ACHN (cell line): ENCODE measurements around the gene UMAD1.

ENCODE experiments used
- DNase-seq: peaks from one replicate; pipeline ENCODE4 v3.0.0-alpha.2; 2015
- in situ Hi-C: cut with HindIII; loops from 2 replicates; pipeline ENCODE4 v1.10.0; 2017; ENCODE audit warnings: low sequenced_read_pairs, low pct_ligation_motif_present, low pct_unique_long_range_greater_than_20kb

Gene UMAD1

GRCh38 chr7:7681191-7681935, 40.8 kb downstream of the UMAD1 start:
- in situ Hi-C loops, result no loop called here

GRCh38 chr7:7681936-7682329, 41.4 kb downstream of the UMAD1 start:
- DNase-seq, result no peak
- in situ Hi-C loops, result no loop called here

More at GRCh38 chr7:7681191-7681935, 40.8 kb downstream of the UMAD1 start:
- peak; percentile 89 for DNase-seq

GRCh38 chr7:7682861-7683260, 42.3 kb downstream of the UMAD1 start:
- DNase-seq, result no peak
- in situ Hi-C loops, result no loop called here

GRCh38 chr7:7686811-7687508, 46.4 kb downstream of the UMAD1 start:
- DNase-seq, result no peak
- in situ Hi-C loops, result no loop called here

GRCh38 chr7:7687800-7688199, 47.2 kb downstream of the UMAD1 start:
- in situ Hi-C loops, result no loop called here
- no peak for DNase-seq

- in situ Hi-C loops, result no loop called here
- DNase-seq, result no peak
Observed at GRCh38 chr7:7688310-7688709, 47.8 kb downstream of the UMAD1 start.

GRCh38 chr7:7688956-7689355, 48.4 kb downstream of the UMAD1 start:
- DNase-seq, result no peak
- in situ Hi-C loops, result no loop called here

GRCh38 chr7:7693881-7694280, 53.3 kb downstream of the UMAD1 start:
- in situ Hi-C loops, result no loop called here

GRCh38 chr7:7694542-7694941, 54.0 kb downstream of the UMAD1 start:
- in situ Hi-C loops, result no loop called here
- DNase-seq, result no peak

More at GRCh38 chr7:7693881-7694280, 53.3 kb downstream of the UMAD1 start:
- peak; percentile 92 for DNase-seq

- in situ Hi-C loops, result no loop called here
- no peak for DNase-seq
Observed at GRCh38 chr7:7695111-7695817, 54.7 kb downstream of the UMAD1 start.

GRCh38 chr7:7696458-7697119, 56.0 kb downstream of the UMAD1 start:
- in situ Hi-C loops, result no loop called here
- peak; percentile 55 for DNase-seq

GRCh38 chr7:7698930-7699329, 58.4 kb downstream of the UMAD1 start:
- in situ Hi-C loops, result no loop called here

GRCh38 chr7:7699380-7699779, 58.8 kb downstream of the UMAD1 start:
- in situ Hi-C loops, result no loop called here
- no peak for DNase-seq

More at GRCh38 chr7:7698930-7699329, 58.4 kb downstream of the UMAD1 start:
- no peak for DNase-seq

- DNase-seq, result no peak
- in situ Hi-C loops, result no loop called here
Observed at GRCh38 chr7:7699970-7700369, 59.4 kb downstream of the UMAD1 start.

- in situ Hi-C loops, result no loop called here
- DNase-seq, result no peak
Observed at GRCh38 chr7:7701527-7701926, 61.0 kb downstream of the UMAD1 start.

GRCh38 chr7:7702826-7703225, 62.3 kb downstream of the UMAD1 start:
- in situ Hi-C loops, result no loop called here
- DNase-seq, result no peak

- in situ Hi-C loops, result no loop called here
- no peak for DNase-seq
Observed at GRCh38 chr7:7703427-7703826, 62.9 kb downstream of the UMAD1 start.

- in situ Hi-C loops, result no loop called here
- DNase-seq, result no peak
Observed at GRCh38 chr7:7704867-7705266, 64.3 kb downstream of the UMAD1 start.

- no peak for DNase-seq
- in situ Hi-C loops, result no loop called here
Observed at GRCh38 chr7:7705318-7705717, 64.8 kb downstream of the UMAD1 start.
